Measurements from ENCODE around the gene DGKA. TPM values are rescaled to one million over a fixed set of nuclear protein-coding genes. Genes with fewer than 3 reads are reported as not detected.
A peak's percentile ranks its signal among the peaks of the same experiment; 100 is the strongest.
"Not testable (repeated sequence)": the region's sequence is repeated elsewhere in the genome, so short reads cannot be mapped to it uniquely, and the experiment has no call there.

The DGKA gene
- total and polyA plus RNA-seq, 8 donors = 30.6 to 47.6 (median 37.8) TPM

- no peaks in the 10 kb centered on the region for H3K9me3 ChIP-seq
- no peak for DNase-seq
- H3K4me3 ChIP-seq = no peak overlapping the region
- H3K27ac ChIP-seq = peak overlapping the region; percentile 6 to 48
- ATAC-seq = peak; percentile 56
- intact Hi-C loops (cut with DNase I) = no loop called here
- TF ChIP-seq CTCF (IDR thresholded peaks at IDR 0.05) = no peak
- no peaks in the 10 kb centered on the region for H3K27me3 ChIP-seq
- H3K36me3 ChIP-seq = peaks cover 0 to 28% of the 10 kb centered on the region in 2 donors
- H3K4me1 ChIP-seq = peaks cover 5 to 77% of the 10 kb centered on the region in 2 donors
Observed at GRCh38 chr12:55979069-55979468, 48.1 kb downstream of the DGKA start.

GRCh38 chr12:55981882-55982281, 50.9 kb downstream of the DGKA start:
- peak overlapping the region; percentile 7 to 64 for H3K27ac ChIP-seq
- H3K36me3 ChIP-seq = peaks cover 0 to 57% of the 10 kb centered on the region in 2 donors
- ATAC-seq = peak; percentile 36
- H3K4me1 ChIP-seq = peaks cover 5 to 68% of the 10 kb centered on the region in 2 donors
- intact Hi-C loops (cut with DNase I); DNase-seq; H3K27me3 ChIP-seq; H3K4me3 ChIP-seq; H3K9me3 ChIP-seq: not testable (repeated sequence)

- TF ChIP-seq CTCF (IDR thresholded peaks at IDR 0.05) = no peak
- Histone ChIP-seq H3K27ac (peak overlapping the region; percentile 7 to 64), H3K36me3 (peaks cover 0 to 62% of the 10 kb centered on the region in 2 donors), H3K4me1 (peaks cover 5 to 63% of the 10 kb centered on the region in 2 donors), H3K27me3 (no peaks in the 10 kb centered on the region), H3K9me3 (no peaks in the 10 kb centered on the region), H3K4me3 (no peak overlapping the region)
- intact Hi-C loops (cut with DNase I) = no loop called here
- ATAC-seq (no peak), DNase-seq (no peak)
Observed at GRCh38 chr12:55982319-55982936, 51.5 kb downstream of the DGKA start.

GRCh38 chr12:55983232-55983842, 52.4 kb downstream of the DGKA start:
- peaks cover 2 to 54% of the 10 kb centered on the region in 2 donors for H3K4me1 ChIP-seq
- no peaks in the 10 kb centered on the region for H3K27me3 ChIP-seq
- intact Hi-C loops (cut with DNase I) = no loop called here
- peak overlapping the region in 1 of 2 donors; percentile 59 for H3K27ac ChIP-seq
- no peak for DNase-seq
- H3K36me3 ChIP-seq = peaks cover 0 to 71% of the 10 kb centered on the region in 2 donors
- ATAC-seq = no peak
- H3K4me3 ChIP-seq = no peak overlapping the region
- no peak for TF ChIP-seq CTCF (IDR thresholded peaks at IDR 0.05)
- no peaks in the 10 kb centered on the region for H3K9me3 ChIP-seq

- ATAC-seq (no peak), DNase-seq (no peak)
- H3K27ac ChIP-seq = no peak overlapping the region
- H3K36me3 ChIP-seq = peaks cover 0 to 86% of the 10 kb centered on the region in 2 donors
- peaks cover 0 to 38% of the 10 kb centered on the region in 2 donors for H3K4me1 ChIP-seq
- no peaks in the 10 kb centered on the region for H3K27me3 ChIP-seq
- no peak overlapping the region for H3K4me3 ChIP-seq
- no peaks in the 10 kb centered on the region for H3K9me3 ChIP-seq
- intact Hi-C loops (cut with DNase I) = no loop called here
- TF ChIP-seq CTCF (IDR thresholded peaks at IDR 0.05) = no peak
Observed at GRCh38 chr12:55984861-55985260, 53.9 kb downstream of the DGKA start.
